Measurements from ENCODE around the gene UTS2R.
A peak's percentile ranks its signal among the peaks of the same experiment; 100 is the strongest.

Gene UTS2R

GRCh38 chr17:82416771-82417170 lies 45.2 kb downstream of the UTS2R start:
- no peak overlapping the region for H3K27ac ChIP-seq (ENCODE audit: low read depth, low read length)
- no peaks in the 10 kb centered on the region for H3K9me3 ChIP-seq (ENCODE audit: control insufficient read depth, insufficient read depth, low read depth, low read length)
- H3K36me3 ChIP-seq (ENCODE audit: control insufficient read depth, insufficient read depth, low read length): peaks cover 5% of the 10 kb centered on the region; the same call in 1 of the 2 replicates
- H3K4me1 ChIP-seq (ENCODE audit: control insufficient read depth, insufficient read depth, low read length): peaks cover 6% of the 10 kb centered on the region
- no peak overlapping the region for H3K9ac ChIP-seq (ENCODE audit: low read length)
- H3K27me3 ChIP-seq (ENCODE audit: control insufficient read depth, insufficient read depth, low read length): no peaks in the 10 kb centered on the region
- no peak overlapping the region for H3K4me3 ChIP-seq (ENCODE audit: low read depth, low read length)

- H3K9me3 ChIP-seq (ENCODE audit: control insufficient read depth, insufficient read depth, low read depth, low read length): peaks cover 3% of the 10 kb centered on the region; the same call in 1 of the 2 replicates
- peak within 1 kb of the TSS; percentile 98 for H3K9ac ChIP-seq (ENCODE audit: low read length)
- no peaks in the 10 kb centered on the region for H3K27me3 ChIP-seq (ENCODE audit: control insufficient read depth, insufficient read depth, low read length)
- peaks cover 5% of the 10 kb centered on the region; the same call in 1 of the 2 replicates for H3K36me3 ChIP-seq (ENCODE audit: control insufficient read depth, insufficient read depth, low read length)
- no peak within 1 kb of the TSS for H3K27ac ChIP-seq (ENCODE audit: low read depth, low read length)
- peaks cover 6% of the 10 kb centered on the region for H3K4me1 ChIP-seq (ENCODE audit: control insufficient read depth, insufficient read depth, low read length)
- H3K4me3 ChIP-seq (ENCODE audit: low read depth, low read length): peak within 1 kb of the TSS; percentile 89
These were observed 46.7 kb downstream of the UTS2R start, which contains the start of the genes HEXD and OGFOD3 for GRCh38 chr17:82418001-82418986. TSS of gene HEXD (plus strand) at chr17:82418347. CDS start at chr17:82419800, 1,453 bp downstream. TSS of gene OGFOD3 (minus strand) at chr17:82418586. CDS start at chr17:82418485, 101 bp downstream.

- Histone ChIP-seq H3K9ac (ENCODE audit: low read length) (no peak overlapping the region), H3K4me3 (ENCODE audit: low read depth, low read length) (peak overlapping the region; percentile 89; the same call in 1 of the 2 replicates), H3K9me3 (ENCODE audit: control insufficient read depth, insufficient read depth, low read depth, low read length) (peaks cover 3% of the 10 kb centered on the region; the same call in 1 of the 2 replicates), H3K27ac (ENCODE audit: low read depth, low read length) (no peak overlapping the region), H3K27me3 (ENCODE audit: control insufficient read depth, insufficient read depth, low read length) (no peaks in the 10 kb centered on the region), H3K4me1 (ENCODE audit: control insufficient read depth, insufficient read depth, low read length) (peaks cover 6% of the 10 kb centered on the region), H3K36me3 (ENCODE audit: control insufficient read depth, insufficient read depth, low read length) (peaks cover 5% of the 10 kb centered on the region; the same call in 1 of the 2 replicates)
These were observed 48.0 kb downstream of the UTS2R start for GRCh38 chr17:82419540-82419939.

GRCh38 chr17:82424001-82424862 lies 52.7 kb downstream of the UTS2R start:
- Histone ChIP-seq H3K4me3 (ENCODE audit: low read depth, low read length) (no peak overlapping the region), H3K4me1 (ENCODE audit: control insufficient read depth, insufficient read depth, low read length) (no peaks in the 10 kb centered on the region), H3K36me3 (ENCODE audit: control insufficient read depth, insufficient read depth, low read length) (peaks cover 5% of the 10 kb centered on the region; the same call in 1 of the 2 replicates), H3K9ac (ENCODE audit: low read length) (no peak overlapping the region), H3K27ac (ENCODE audit: low read depth, low read length) (no peak overlapping the region), H3K27me3 (ENCODE audit: control insufficient read depth, insufficient read depth, low read length) (no peaks in the 10 kb centered on the region), H3K9me3 (ENCODE audit: control insufficient read depth, insufficient read depth, low read depth, low read length) (peaks cover 3% of the 10 kb centered on the region; the same call in 1 of the 2 replicates)

GRCh38 chr17:82424863-82425159 lies 53.2 kb downstream of the UTS2R start:
- no peak overlapping the region for H3K9ac ChIP-seq (ENCODE audit: low read length)
- H3K27ac ChIP-seq (ENCODE audit: low read depth, low read length): no peak overlapping the region
- no peaks in the 10 kb centered on the region for H3K4me1 ChIP-seq (ENCODE audit: control insufficient read depth, insufficient read depth, low read length)
- peaks cover 5% of the 10 kb centered on the region; the same call in 1 of the 2 replicates for H3K36me3 ChIP-seq (ENCODE audit: control insufficient read depth, insufficient read depth, low read length)
- H3K4me3 ChIP-seq (ENCODE audit: low read depth, low read length): no peak overlapping the region
- H3K27me3 ChIP-seq (ENCODE audit: control insufficient read depth, insufficient read depth, low read length): no peaks in the 10 kb centered on the region
- peaks cover 3% of the 10 kb centered on the region; the same call in 1 of the 2 replicates for H3K9me3 ChIP-seq (ENCODE audit: control insufficient read depth, insufficient read depth, low read depth, low read length)
